H1 (cell line): ENCODE measurements around the gene PLK3. TPM values are rescaled to one million over a fixed set of nuclear protein-coding genes. Genes with fewer than 3 reads are reported as not detected.

ENCODE experiments used
- BRCA1 ChIP-seq: IDR thresholded peaks from 2 replicates; pipeline ENCODE4 v1.6.1; 2012; ENCODE audit warnings: low read depth, low read length, improper control_type of control experiment
- CTCF ChIP-seq, 3 experiments: IDR thresholded peaks; 1 replicate in 2 of 3; 2 replicates in 1 of 3; pipeline versions ENCODE4 v1.5.1 to v1.6.1; 2011; ENCODE audit warnings: low read length in 3 of 3, mild to moderate bottlenecking in 3 of 3, inconsistent platforms in 2 of 3, low read depth in 1 of 3, moderate library complexity in 1 of 3; ENCODE audit not compliant: insufficient read depth in 1 of 3; ENCODE audit errors: control extremely low read depth in 1 of 3
- KDM1A ChIP-seq: fragments of 200-600, 300-600 bp; sonication (generic); IDR thresholded peaks from 2 replicates; pipeline ENCODE4 v1.7.1; 2016; ENCODE audit warnings: mild to moderate bottlenecking, low read length, borderline replicate concordance
- NRF1 ChIP-seq: IDR thresholded peaks from 2 replicates; pipeline ENCODE4 v1.6.1; 2011; ENCODE audit warnings: mild to moderate bottlenecking, low read depth, low read length, improper control_type of control experiment
- RFX5 ChIP-seq: IDR thresholded peaks from 2 replicates; pipeline ENCODE4 v1.6.1; 2011; ENCODE audit warnings: low read depth, low read length, improper control_type of control experiment, borderline replicate concordance
- TAF7 ChIP-seq: optimal IDR thresholded peaks from 2 replicates; pipeline ENCODE3; 2011; ENCODE audit warnings: low read depth, mild to moderate bottlenecking, inconsistent platforms, low read length, moderate library complexity, borderline replicate concordance
- polyA plus RNA-seq, 7 experiments: library from polyadenylated mRNA; depleted of rRNA in 3 of 7; stranded (reverse) in 5 of 7; unstranded in 2 of 7; fragments of >200 nt in 5 of 7; fragments of 200-250 nt in 2 of 7; gene quantifications; 1 replicate in 5 of 7; 2 replicates in 1 of 7; 4 replicates in 1 of 7; pipeline versions ENCODE4 v1.2.1 to v1.2.3, GENCODE V29; 2011 to 2013; ENCODE audit warnings: missing spikeins in 2 of 7, mixed read lengths in 2 of 7
- total RNA-seq: library from RNA; stranded (reverse); fragmentation: NEBNext Ultra II Directional; extraction: Animal tissue kit (Norgen Biotek cat#: 25700); gene quantifications from 2 replicates; pipeline ENCODE4 v1.2.1, GENCODE V29; 2021

PLK3 gene
- total and polyA plus RNA-seq, 2 of the 8 experiments (the other 6 are each of a cell fraction or from before 2014, with no cell fraction given): 7.9 to 12.3 TPM

GRCh38 chr1:44828003-44828651 lies 27.9 kb downstream of the PLK3 start (continued):
- TF ChIP-seq CTCF (IDR thresholded peaks at IDR 0.05; ENCODE audit: control extremely low read depth in 1 of 3, insufficient read depth in 1 of 3, low read depth in 1 of 3, low read length in 3 of 3) (peak in 1 of 3 experiments; percentile 2; a peak in 1 of 4 replicates), NRF1 (no peak), RFX5 (no peak), BRCA1 (no peak), TAF7 (no peak), KDM1A (no peak)
